Loucy (cell line): ENCODE data around the gene NKX2-2.

Source experiments
- H2AFZ ChIP-seq: fragments of 200-600 bp; sonication (generic); 2 replicates; pipeline ENCODE4 v1.6.0; 2016; ENCODE audit warnings: antibody characterized with exemption, mild to moderate bottlenecking, low read length, moderate library complexity
- H3F3A ChIP-seq: fragments of 200-600 bp; 2 replicates; pipeline ENCODE4 v1.6.0; 2016; ENCODE audit warnings: antibody characterized with exemption, low read depth, mild to moderate bottlenecking
- H3K27me3 ChIP-seq: fragments of 200-600 bp; sonication (generic); 2 replicates; pipeline ENCODE4 v1.6.1; 2014; ENCODE audit warnings: low read length, mild to moderate bottlenecking; ENCODE audit not compliant: insufficient read depth, poor library complexity, severe bottlenecking
- H3K36me3 ChIP-seq: fragments of 200-600 bp; sonication (generic); 2 replicates; pipeline ENCODE4 v1.6.1; 2016; ENCODE audit warnings: low read length; ENCODE audit not compliant: insufficient read depth
- H3K4me1 ChIP-seq: fragments of 200-600 bp; sonication (generic); 2 replicates; pipeline ENCODE4 v1.5.1; 2014; ENCODE audit warnings: low read length, mild to moderate bottlenecking; ENCODE audit not compliant: insufficient read depth, poor library complexity, severe bottlenecking
- H3K4me2 ChIP-seq: fragments of 200-600 bp; sonication (generic); 2 replicates; pipeline ENCODE4 v1.6.0; 2014; ENCODE audit warnings: antibody characterized with exemption, low read length, low read depth, mild to moderate bottlenecking; ENCODE audit not compliant: poor library complexity, severe bottlenecking
- H3K4me3 ChIP-seq: fragments of 200-600 bp; sonication (generic); 2 replicates; pipeline ENCODE4 v1.5.1; 2014; ENCODE audit warnings: low read length, mild to moderate bottlenecking, mixed read lengths; ENCODE audit not compliant: poor library complexity, severe bottlenecking
- H3K79me2 ChIP-seq: fragments of 200-600 bp; sonication (generic); 2 replicates; pipeline ENCODE4 v1.6.1; 2014; ENCODE audit warnings: low read length; ENCODE audit not compliant: insufficient read depth
- H3K9ac ChIP-seq: fragments of 200-600 bp; sonication (generic); 2 replicates; pipeline ENCODE4 v1.6.0; 2014; ENCODE audit warnings: mild to moderate bottlenecking, low read depth, low read length, moderate library complexity; ENCODE audit not compliant: poor library complexity, severe bottlenecking
- H3K9me2 ChIP-seq: fragments of 200-600 bp; sonication (generic); replicated peaks from 2 replicates; pipeline ENCODE4 v1.6.1; 2016; ENCODE audit warnings: low read depth, low read length, mixed read lengths
- H3K9me3 ChIP-seq: fragments of 200-600 bp; sonication (generic); 2 replicates; pipeline ENCODE4 v1.6.1; 2014; ENCODE audit warnings: mild to moderate bottlenecking, antibody characterized with exemption, low read length, low read depth; ENCODE audit not compliant: insufficient read depth
- H4K20me1 ChIP-seq: fragments of 200-600 bp; sonication (generic); 2 replicates; pipeline ENCODE4 v1.6.0; 2014; ENCODE audit warnings: antibody characterized with exemption, low read length, mild to moderate bottlenecking; ENCODE audit not compliant: insufficient read depth, poor library complexity, severe bottlenecking
- CTCF ChIP-seq: fragments of 200-600 bp; sonication (generic); conservative IDR thresholded peaks from 2 replicates; pipeline ENCODE4 v1.5.1; 2014; ENCODE audit warnings: mild to moderate bottlenecking, antibody characterized with exemption, low read length
- EZH2phosphoT487 ChIP-seq: fragments of 200-600 bp; IDR thresholded peaks from 2 replicates; pipeline ENCODE4 v1.6.1; 2018; ENCODE audit warnings: antibody characterized with exemption, mild to moderate bottlenecking, moderate library complexity, borderline replicate concordance

NKX2-2 gene

GRCh38 chr20:21513181-21513663 lies 642 bp downstream of the NKX2-2 start:
- H3K4me3 ChIP-seq = no peak overlapping the region
- H3K79me2 ChIP-seq = no peaks in the 10 kb centered on the region
- no peak overlapping the region for H2AFZ ChIP-seq
- H3K9me3 ChIP-seq = no peaks in the 10 kb centered on the region
- no peaks in the 10 kb centered on the region for H3K36me3 ChIP-seq
- no peaks in the 10 kb centered on the region for H3F3A ChIP-seq
- H3K4me2 ChIP-seq = no peak overlapping the region
- H3K9ac ChIP-seq = no peak overlapping the region
- H4K20me1 ChIP-seq = no peaks in the 10 kb centered on the region
- no peaks in the 10 kb centered on the region for H3K9me2 ChIP-seq
- H3K27me3 ChIP-seq = no peaks in the 10 kb centered on the region
- no peaks in the 10 kb centered on the region for H3K4me1 ChIP-seq
- no peak for TF ChIP-seq CTCF
- no peak for TF ChIP-seq EZH2phosphoT487

- Histone ChIP-seq H3K36me3 (no peaks in the 10 kb centered on the region), H3K27me3 (no peaks in the 10 kb centered on the region), H3K4me1 (no peaks in the 10 kb centered on the region), H3F3A (no peaks in the 10 kb centered on the region), H3K9ac (no peak overlapping the region), H4K20me1 (no peaks in the 10 kb centered on the region), H3K4me3 (no peak overlapping the region), H2AFZ (no peak overlapping the region), H3K9me3 (no peaks in the 10 kb centered on the region), H3K4me2 (no peak overlapping the region), H3K79me2 (no peaks in the 10 kb centered on the region), H3K9me2 (no peaks in the 10 kb centered on the region)
- TF ChIP-seq CTCF (no peak), EZH2phosphoT487 (no peak)
These were observed 1.2 kb downstream of the NKX2-2 start for GRCh38 chr20:21512634-21513180.

GRCh38 chr20:21511850-21512633 lies 1.8 kb downstream of the NKX2-2 start:
- Histone ChIP-seq H2AFZ (no peak overlapping the region), H3K4me2 (no peak overlapping the region), H3K79me2 (no peaks in the 10 kb centered on the region), H3K4me1 (no peaks in the 10 kb centered on the region), H3K4me3 (no peak overlapping the region), H3K36me3 (no peaks in the 10 kb centered on the region), H3K27me3 (no peaks in the 10 kb centered on the region), H3K9ac (no peak overlapping the region), H3K9me2 (no peaks in the 10 kb centered on the region), H3F3A (no peaks in the 10 kb centered on the region), H4K20me1 (no peaks in the 10 kb centered on the region), H3K9me3 (no peaks in the 10 kb centered on the region)
- no peak for TF ChIP-seq CTCF
- no peak for TF ChIP-seq EZH2phosphoT487
